PC-9 (cell line): Measurements from ENCODE around the gene DLGAP1. TPM values are rescaled to one million over a fixed set of nuclear protein-coding genes. Genes with fewer than 3 reads are reported as not detected.

ENCODE experiments used
- BruUV-seq: library from RNA; stranded (reverse); fragments of 400-500 nt; replicated peaks from 2 replicates; lab custom pipeline; 2021; lab: Mats Ljungman, UMichigan
- CTCF ChIA-PET: fragments of 300-600 bp; sonication (Branson Sonifier 250); formaldehyde crosslinking; loops from one replicate; lab custom pipeline; 2022; ENCODE audit warnings: antibody characterized with exemption; lab: Charles Lee
- POLR2A ChIA-PET: fragments of 300-600 bp; sonication (Branson Sonifier 250); formaldehyde crosslinking; loops from one replicate; lab custom pipeline; 2022; ENCODE audit warnings: antibody characterized with exemption; ENCODE audit not compliant: unreplicated experiment; lab: Charles Lee
- DNase-seq, 2 experiments: peaks; one replicate each; pipeline versions ENCODE4 v3.0.0 to v3.0.0-alpha.2; 2015 to 2022; ENCODE audit warnings: mixed read lengths in 1 of 2
- H2AFZ ChIP-seq: fragments of 200-600 bp; sonication (generic); 2 replicates; pipeline ENCODE4 v1.8.1; 2017; ENCODE audit warnings: antibody characterized with exemption
- H3F3A ChIP-seq: fragments of 200-600 bp; sonication (generic); 2 replicates; pipeline ENCODE4 v1.8.1; 2017; ENCODE audit warnings: antibody characterized with exemption, mild to moderate bottlenecking, low read depth; ENCODE audit not compliant: insufficient read depth
- H3K27ac ChIP-seq: fragments of 200-600 bp; sonication (generic); 2 replicates; pipeline ENCODE4 v1.6.1; 2016; ENCODE audit warnings: mixed run types
- H3K27me3 ChIP-seq: fragments of 200-600 bp; sonication (generic); 2 replicates; pipeline ENCODE4 v1.6.1; 2016; ENCODE audit warnings: low read depth, mixed run types; ENCODE audit not compliant: insufficient read depth
- H3K36me3 ChIP-seq: fragments of 200-600 bp; sonication (generic); 2 replicates; pipeline ENCODE4 v1.6.1; 2016; ENCODE audit warnings: low read depth, mixed run types
- H3K4me1 ChIP-seq: fragments of 200-600 bp; sonication (generic); replicated peaks from 2 replicates; pipeline ENCODE4 v1.6.1; 2016; ENCODE audit warnings: mixed run types; ENCODE audit not compliant: insufficient read depth
- H3K4me2 ChIP-seq: fragments of 200-600 bp; sonication (generic); 2 replicates; pipeline ENCODE4 v1.6.1; 2017; ENCODE audit warnings: mixed run types
- H3K4me3 ChIP-seq: fragments of 200-600 bp; sonication (generic); 2 replicates; pipeline ENCODE4 v1.6.1; 2016; ENCODE audit warnings: mixed run types
- H3K79me2 ChIP-seq: fragments of 200-600 bp; sonication (generic); 2 replicates; pipeline ENCODE4 v1.6.1; 2017; ENCODE audit warnings: low read depth, mixed run types
- H3K9me2 ChIP-seq: fragments of 200-600 bp; sonication (generic); 2 replicates; pipeline ENCODE4 v1.8.1; 2017; ENCODE audit warnings: mild to moderate bottlenecking; ENCODE audit not compliant: insufficient read depth
- H3K9me3 ChIP-seq: fragments of 200-600 bp; sonication (generic); 2 replicates; pipeline ENCODE4 v1.8.1; 2016; ENCODE audit warnings: low read depth; ENCODE audit not compliant: insufficient read depth
- H4K20me1 ChIP-seq: fragments of 200-600 bp; sonication (generic); 2 replicates; pipeline ENCODE4 v1.8.1; 2017; ENCODE audit not compliant: insufficient read depth
- CTCF ChIP-seq: fragments of 200-600 bp; sonication (generic); conservative IDR thresholded peaks from 2 replicates; pipeline ENCODE4 v1.6.1; 2017; ENCODE audit warnings: mixed run types, antibody characterized with exemption, mild to moderate bottlenecking, moderate library complexity
- EZH2 ChIP-seq: fragments of 200-600 bp; sonication (generic); IDR thresholded peaks from 2 replicates; pipeline ENCODE4 v1.8.0; 2017; ENCODE audit warnings: antibody characterized with exemption, low read depth
- intact Hi-C: fragments of 100-400 bp; cut with micrococcal nuclease; formaldehyde crosslinking; loops from one replicate; pipeline ENCODE4 v1.10.0; 2022; ENCODE audit not compliant: unreplicated experiment
- total RNA-seq: library from RNA; stranded (reverse); gene quantifications from 2 replicates; pipeline ENCODE4 v1.2.3, GENCODE V29; 2021

DLGAP1 gene
- total RNA-seq, 1 experiment from 2014 or later: not detected

- no peaks in the 10 kb centered on the region for H3K9me2 ChIP-seq
- intact Hi-C loops: no loop called here
- DNase-seq: no peak
- no peak overlapping the region for H3K4me2 ChIP-seq
- peaks cover 48% of the 10 kb centered on the region for H3F3A ChIP-seq
- H2AFZ ChIP-seq: no peak overlapping the region
- no peaks in the 10 kb centered on the region for H3K79me2 ChIP-seq
- POLR2A ChIA-PET: interaction anchor here (0.5 to 0.8 kb wide), 8 partner anchors 74 to 537 kb away, joined by 3 to 18 read pairs (median 6); no protein-coding TSS in a partner anchor
- H3K27me3 ChIP-seq: no peaks in the 10 kb centered on the region
- H4K20me1 ChIP-seq: no peaks in the 10 kb centered on the region
- H3K4me3 ChIP-seq: no peak overlapping the region
- no TSS peak for BruUV-seq
- TF ChIP-seq EZH2 (no peak), CTCF (no peak)
- CTCF ChIA-PET: interaction anchor here (0.6 to 1.8 kb wide), 3 partner anchors 49 to 299 kb away, joined by 3 to 6 read pairs (median 4); no protein-coding TSS in a partner anchor
- no peaks in the 10 kb centered on the region; the same call in none of the 2 replicates for H3K36me3 ChIP-seq
- no peaks in the 10 kb centered on the region for H3K9me3 ChIP-seq
- no peaks in the 10 kb centered on the region for H3K4me1 ChIP-seq
- peak overlapping the region; percentile 25; the same call in 1 of the 2 replicates for H3K27ac ChIP-seq
These were observed 988.2 kb downstream of the DLGAP1 start for GRCh38 chr18:3466872-3467271.

DNA sequence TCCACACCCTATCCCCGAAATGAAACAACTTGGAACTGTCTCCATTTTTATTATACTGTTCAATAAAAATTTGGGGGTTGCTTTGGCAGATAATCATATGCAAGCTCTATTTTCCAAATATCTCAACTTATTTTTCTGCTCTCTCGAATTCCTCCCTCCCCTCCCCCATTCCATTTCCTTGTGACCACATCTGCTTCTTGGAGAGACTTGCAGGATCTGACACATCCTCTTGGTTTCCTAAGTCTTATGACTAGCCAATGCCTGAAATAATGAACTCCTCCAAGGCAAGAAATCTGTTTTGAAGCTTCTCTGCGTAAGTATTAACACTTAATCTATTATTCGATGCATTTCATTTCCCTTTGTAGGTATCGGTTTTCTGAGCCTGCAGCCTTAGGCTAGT, 989.1 kb downstream of the DLGAP1 start:
- ChIA-PET POLR2A (interaction anchor here (0.6 to 0.7 kb wide), 5 partner anchors 13 to 128 kb away, joined by 4 to 18 read pairs (median 6); no protein-coding TSS in a partner anchor), CTCF (interaction anchor here (0.6 to 1.8 kb wide), 3 partner anchors 48 to 300 kb away, joined by 3 to 6 read pairs (median 4); no protein-coding TSS in a partner anchor)
- Histone ChIP-seq H3K27me3 (no peaks in the 10 kb centered on the region), H3K4me2 (no peak overlapping the region), H3F3A (peaks cover 56% of the 10 kb centered on the region), H3K27ac (peak overlapping the region; percentile 25; the same call in 1 of the 2 replicates), H3K9me2 (no peaks in the 10 kb centered on the region), H3K4me1 (no peaks in the 10 kb centered on the region), H3K36me3 (peaks cover 2% of the 10 kb centered on the region), H3K79me2 (no peaks in the 10 kb centered on the region), H4K20me1 (no peaks in the 10 kb centered on the region), H2AFZ (no peak overlapping the region), H3K4me3 (no peak overlapping the region), H3K9me3 (no peaks in the 10 kb centered on the region)
- DNase-seq: no peak
- no TSS peak for BruUV-seq
- intact Hi-C loops: no loop called here
- TF ChIP-seq EZH2 (no peak), CTCF (no peak)

- H3K27ac ChIP-seq: peak overlapping the region; percentile 39
- ChIA-PET POLR2A (no interaction called here), CTCF (interaction anchor here (0.5 to 0.6 kb wide), 2 partner anchors 131 to 537 kb away, joined by 4 to 12 read pairs; no protein-coding TSS in a partner anchor)
These were observed 992.1 kb downstream of the DLGAP1 start for GRCh38 chr18:3463051-3463450.

More at GRCh38 chr18:3463051-3463450, 992.1 kb downstream of the DLGAP1 start:
- intact Hi-C loops: no loop called here
- Histone ChIP-seq H3K36me3 (peaks cover 25% of the 10 kb centered on the region), H3K9me3 (no peaks in the 10 kb centered on the region), H3K4me2 (no peak overlapping the region), H3K4me1 (peaks cover 13% of the 10 kb centered on the region; the same call in 1 of the 2 replicates), H4K20me1 (peaks cover 17% of the 10 kb centered on the region), H3K79me2 (peaks cover 18% of the 10 kb centered on the region), H3F3A (peaks cover 83% of the 10 kb centered on the region), H3K4me3 (no peak overlapping the region), H2AFZ (no peak overlapping the region), H3K27me3 (no peaks in the 10 kb centered on the region), H3K9me2 (no peaks in the 10 kb centered on the region)
- no TSS peak for BruUV-seq
- TF ChIP-seq CTCF: no peak
- no peak for TF ChIP-seq EZH2
- no peak for DNase-seq
